BJ (cell line): ENCODE results near the gene NLGN1. TPM values are rescaled to one million over a fixed set of nuclear protein-coding genes. Genes with fewer than 3 reads are reported as not detected.

Source experiments
- CTCF ChIA-PET: fragments of 350-600 bp; formaldehyde crosslinking; extraction: SDS; loops from one replicate; lab custom pipeline; 2021; ENCODE audit warnings: antibody characterized with exemption, inconsistent platforms; lab: Yijun Ruan, JAX
- POLR2A ChIA-PET: fragments of 300-600 bp; sonication (Branson Sonifier 250); formaldehyde crosslinking; extraction: SDS; loops from one replicate; lab custom pipeline; 2021; ENCODE audit warnings: antibody characterized with exemption; lab: Charles Lee
- DNase-seq: peaks from one replicate; pipeline ENCODE4 v3.0.0-alpha.2; 2011; ENCODE audit warnings: low read depth
- H3K27me3 ChIP-seq: 2 replicates; pipeline ENCODE4 v1.6.0; 2011; ENCODE audit warnings: low read length; ENCODE audit not compliant: control insufficient read depth, insufficient read depth
- H3K36me3 ChIP-seq: 2 replicates; pipeline ENCODE4 v1.5.1; 2011; ENCODE audit warnings: low read length; ENCODE audit not compliant: control insufficient read depth, insufficient read depth
- H3K4me3 ChIP-seq: 2 replicates; pipeline ENCODE4 v1.5.1; 2011; ENCODE audit warnings: low read depth, mild to moderate bottlenecking, control low read depth, low read length
- polyA plus RNA-seq: library from polyadenylated mRNA; depleted of rRNA; stranded (reverse); fragments of >200 nt; gene quantifications from 2 replicates; pipeline ENCODE4 v1.2.3, GENCODE V29; 2011
- TF ChIP-seq, protein P1 (sequence below): IDR thresholded peaks from 2 replicates; pipeline ENCODE4 v1.5.1; 2011; ENCODE audit warnings: low read depth, mild to moderate bottlenecking, control low read depth, inconsistent platforms, low read length, moderate library complexity; ENCODE audit not compliant: insufficient read depth

Gene NLGN1
- polyA plus RNA-seq, 1 experiment = 15.5 TPM

DNA sequence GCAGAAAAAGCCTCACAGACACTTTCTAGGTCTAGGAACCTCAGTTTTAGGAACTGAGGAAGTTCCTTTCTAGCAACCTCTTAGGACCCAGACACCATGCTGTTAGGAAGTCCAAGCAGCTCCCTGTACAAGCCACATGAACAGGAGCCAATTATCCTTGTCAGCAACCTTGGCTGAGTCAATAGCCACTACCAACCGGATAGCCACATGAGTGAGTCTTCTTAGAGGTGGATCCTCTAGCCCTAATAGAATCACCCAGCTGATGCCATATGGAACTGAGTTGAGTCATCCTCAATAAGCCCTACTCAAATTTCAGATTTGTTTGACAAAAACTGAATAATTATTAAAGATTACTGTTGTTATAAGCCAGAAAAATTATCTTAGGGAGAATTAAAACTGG, 256.2 kb downstream of the NLGN1 start:
- no peaks in the 10 kb centered on the region for H3K36me3 ChIP-seq
- DNase-seq = no peak
- H3K4me3 ChIP-seq = no peak overlapping the region
- ChIA-PET POLR2A (no interaction called here), CTCF (no interaction called here)
- H3K27me3 ChIP-seq = no peaks in the 10 kb centered on the region
- TF ChIP-seq, protein P1, sequence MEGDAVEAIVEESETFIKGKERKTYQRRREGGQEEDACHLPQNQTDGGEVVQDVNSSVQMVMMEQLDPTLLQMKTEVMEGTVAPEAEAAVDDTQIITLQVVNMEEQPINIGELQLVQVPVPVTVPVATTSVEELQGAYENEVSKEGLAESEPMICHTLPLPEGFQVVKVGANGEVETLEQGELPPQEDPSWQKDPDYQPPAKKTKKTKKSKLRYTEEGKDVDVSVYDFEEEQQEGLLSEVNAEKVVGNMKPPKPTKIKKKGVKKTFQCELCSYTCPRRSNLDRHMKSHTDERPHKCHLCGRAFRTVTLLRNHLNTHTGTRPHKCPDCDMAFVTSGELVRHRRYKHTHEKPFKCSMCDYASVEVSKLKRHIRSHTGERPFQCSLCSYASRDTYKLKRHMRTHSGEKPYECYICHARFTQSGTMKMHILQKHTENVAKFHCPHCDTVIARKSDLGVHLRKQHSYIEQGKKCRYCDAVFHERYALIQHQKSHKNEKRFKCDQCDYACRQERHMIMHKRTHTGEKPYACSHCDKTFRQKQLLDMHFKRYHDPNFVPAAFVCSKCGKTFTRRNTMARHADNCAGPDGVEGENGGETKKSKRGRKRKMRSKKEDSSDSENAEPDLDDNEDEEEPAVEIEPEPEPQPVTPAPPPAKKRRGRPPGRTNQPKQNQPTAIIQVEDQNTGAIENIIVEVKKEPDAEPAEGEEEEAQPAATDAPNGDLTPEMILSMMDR = no peak

GRCh38 chr3:173659972-173660371, 262.4 kb downstream of the NLGN1 start:
- no peak for DNase-seq
- H3K27me3 ChIP-seq = no peaks in the 10 kb centered on the region
- no peaks in the 10 kb centered on the region for H3K36me3 ChIP-seq
- ChIA-PET POLR2A (no interaction called here), CTCF (no interaction called here)
- TF ChIP-seq, protein P1 = no peak
- H3K4me3 ChIP-seq = no peak overlapping the region

DNA sequence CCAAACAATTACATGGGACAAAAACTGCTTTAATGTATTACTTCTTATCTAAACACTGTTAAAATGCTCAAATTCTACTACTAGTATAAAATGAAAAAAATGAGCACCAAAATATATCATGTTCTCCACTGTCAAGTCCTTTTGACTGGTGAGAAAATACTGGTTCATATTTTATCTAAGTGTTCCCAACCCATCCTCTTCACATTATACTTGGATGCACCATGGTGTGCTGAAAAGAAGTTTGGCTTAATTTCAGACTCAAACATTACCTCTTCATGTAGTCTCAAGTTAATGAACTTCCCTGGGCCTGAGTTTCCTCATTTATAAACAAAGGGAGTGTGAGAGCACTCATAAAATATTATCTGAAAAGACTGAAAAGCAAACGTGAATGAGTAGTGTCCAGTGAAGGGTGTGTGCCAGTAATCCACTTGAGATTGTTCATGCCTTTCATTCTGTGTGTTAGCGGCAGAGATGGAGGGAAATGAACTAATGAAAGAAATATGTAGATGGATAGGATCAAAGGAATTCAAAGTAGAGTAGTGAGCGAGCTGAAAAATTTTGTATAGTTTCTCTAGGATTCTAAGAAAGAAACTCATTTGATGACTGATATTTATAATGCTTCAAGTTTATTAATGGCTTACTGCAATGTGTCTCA, 263.2 kb downstream of the NLGN1 start:
- DNase-seq = no peak
- no peak overlapping the region for H3K4me3 ChIP-seq
- ChIA-PET POLR2A (no interaction called here), CTCF (interaction anchor here (0.7 kb wide), 1 partner anchor 15 kb away, joined by 3 read pairs; no protein-coding TSS in a partner anchor)
- TF ChIP-seq, protein P1 = no peak
- H3K36me3 ChIP-seq = no peaks in the 10 kb centered on the region
- no peaks in the 10 kb centered on the region for H3K27me3 ChIP-seq

GRCh38 chr3:173663696-173664111, 266.2 kb downstream of the NLGN1 start:
- no peak for DNase-seq
- Histone ChIP-seq H3K27me3 (no peaks in the 10 kb centered on the region), H3K4me3 (no peak overlapping the region), H3K36me3 (no peaks in the 10 kb centered on the region)
- TF ChIP-seq, protein P1 = no peak
- CTCF ChIA-PET = no interaction called here
- POLR2A ChIA-PET = no interaction called here

GRCh38 chr3:173676094-173676493, 278.6 kb downstream of the NLGN1 start:
- DNase-seq = no peak
- TF ChIP-seq, protein P1 = no peak
- POLR2A ChIA-PET = no interaction called here
- Histone ChIP-seq H3K27me3 (no peaks in the 10 kb centered on the region), H3K4me3 (no peak overlapping the region), H3K36me3 (no peaks in the 10 kb centered on the region)
- CTCF ChIA-PET = no interaction called here
